HG02852 (cell line): Measurements from ENCODE around the gene GNB4.

Experiments used
- ATAC-seq: cut with Tn5 transposase; IDR thresholded peaks from one replicate; pipeline ENCODE4 v1.9.1; 2021; ENCODE audit warnings: mild to moderate bottlenecking, moderate library complexity; ENCODE audit not compliant: unreplicated experiment

GNB4 gene

GRCh38 chr3:179451265-179452175 lies at the start of gene GNB4:
Gene GNB4, minus strand, starts transcription at chr3:179451470. Its CDS starts 25,270 bp downstream, at chr3:179426200.
- peak; percentile 79 for ATAC-seq

DNA sequence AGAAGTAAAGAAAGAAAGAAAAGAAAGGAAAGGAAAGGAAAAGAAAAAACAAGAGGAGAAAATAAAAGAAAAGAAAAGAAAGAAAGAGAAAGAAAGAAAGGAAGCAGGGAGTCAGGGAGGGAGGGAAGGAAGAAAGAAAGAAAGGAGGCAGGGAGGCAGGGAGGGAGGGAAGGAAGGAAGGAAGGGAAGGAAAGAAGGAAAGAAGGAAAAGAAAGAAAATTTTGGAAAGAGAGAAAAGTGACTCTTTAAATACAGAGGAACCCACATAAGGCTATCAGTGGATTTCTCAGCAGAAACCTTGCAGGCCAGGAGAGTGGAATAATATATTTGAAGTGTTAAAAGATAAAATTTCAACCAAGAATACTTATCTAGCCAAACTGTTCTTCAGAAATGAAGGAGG lies 44.2 kb upstream of the GNB4 start:
- ATAC-seq, result no peak

DNA sequence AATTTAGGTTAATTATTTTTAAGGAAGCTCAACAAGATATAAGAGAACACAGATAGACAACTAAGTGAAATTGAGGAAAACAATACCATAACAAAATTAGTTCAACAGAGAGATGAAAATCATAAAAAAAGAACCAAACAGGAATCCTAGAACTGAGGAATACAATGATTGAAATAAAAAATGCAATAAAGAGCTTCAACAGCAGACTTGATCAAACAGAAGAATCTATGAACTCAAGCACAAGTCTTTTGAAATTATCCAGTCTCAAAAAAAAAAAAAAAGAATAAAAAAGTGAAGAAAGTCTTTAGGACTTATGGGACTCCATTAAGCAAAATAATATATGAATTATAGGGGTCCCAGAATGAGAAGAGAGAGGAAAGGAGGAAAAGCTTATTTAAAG lies 42.0 kb upstream of the GNB4 start:
- ATAC-seq, result no peak

DNA sequence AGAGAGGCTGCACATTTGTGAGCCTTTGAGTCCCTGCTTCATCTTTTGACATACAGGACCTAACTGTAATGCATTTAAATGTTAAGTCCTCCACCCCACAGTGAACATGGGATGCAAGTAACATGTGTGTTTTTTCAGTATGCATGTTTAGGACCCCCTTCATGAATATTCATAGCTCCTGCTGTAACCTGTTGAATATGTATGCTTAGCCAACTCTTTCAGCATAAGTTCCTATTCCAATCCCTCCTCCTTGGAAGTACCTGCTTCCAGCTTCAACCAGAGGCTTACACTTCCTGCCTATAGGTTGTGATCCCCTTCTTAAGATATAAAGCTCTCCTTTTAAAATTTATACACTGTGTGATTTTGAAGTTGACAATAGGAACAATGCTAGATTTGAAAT lies 36.9 kb upstream of the GNB4 start:
- ATAC-seq, result no peak

GRCh38 chr3:179486806-179487205 lies 35.5 kb upstream of the GNB4 start:
- no peak for ATAC-seq

DNA sequence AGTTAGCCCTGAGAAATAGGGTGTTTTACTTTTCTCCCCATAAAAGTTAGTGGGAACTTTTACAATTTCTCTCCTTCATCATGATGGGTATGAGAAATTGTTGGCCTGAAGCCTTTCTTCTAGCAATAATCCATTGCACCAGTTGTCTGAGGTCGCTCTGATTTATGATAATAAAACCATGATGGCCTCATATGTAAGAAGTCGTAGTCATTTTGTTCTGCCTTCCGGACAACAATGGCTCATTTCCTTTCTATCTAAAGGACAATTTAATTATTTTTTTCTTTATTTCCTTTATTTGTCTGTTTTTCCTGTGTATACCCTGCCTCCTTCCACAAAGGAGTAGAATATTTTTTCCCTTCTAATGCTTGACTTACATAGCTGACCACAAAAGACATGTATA lies 31.6 kb upstream of the GNB4 start:
- ATAC-seq, result no peak

DNA sequence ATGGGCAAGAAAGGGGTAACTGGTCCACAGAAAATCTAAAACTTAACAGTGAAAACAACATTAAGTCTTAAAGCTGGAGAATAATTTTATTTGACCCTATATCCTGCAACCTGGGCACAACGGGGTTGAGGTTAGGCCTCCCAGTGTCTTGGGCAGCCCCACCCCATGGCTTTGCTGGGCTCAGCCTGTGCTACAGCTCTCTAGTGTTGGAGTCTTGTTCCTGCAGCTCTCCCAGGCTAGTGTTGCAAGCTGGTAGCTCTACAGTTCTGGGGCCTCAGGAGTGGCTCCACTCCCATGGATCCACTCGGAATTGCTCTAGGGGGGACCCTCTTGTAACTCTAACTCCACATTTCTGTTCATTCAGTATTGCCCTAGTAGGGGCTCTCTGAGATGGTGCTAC lies 24.9 kb upstream of the GNB4 start:
- ATAC-seq, result no peak

GRCh38 chr3:179474480-179474879 lies 23.2 kb upstream of the GNB4 start:
- no peak for ATAC-seq

DNA sequence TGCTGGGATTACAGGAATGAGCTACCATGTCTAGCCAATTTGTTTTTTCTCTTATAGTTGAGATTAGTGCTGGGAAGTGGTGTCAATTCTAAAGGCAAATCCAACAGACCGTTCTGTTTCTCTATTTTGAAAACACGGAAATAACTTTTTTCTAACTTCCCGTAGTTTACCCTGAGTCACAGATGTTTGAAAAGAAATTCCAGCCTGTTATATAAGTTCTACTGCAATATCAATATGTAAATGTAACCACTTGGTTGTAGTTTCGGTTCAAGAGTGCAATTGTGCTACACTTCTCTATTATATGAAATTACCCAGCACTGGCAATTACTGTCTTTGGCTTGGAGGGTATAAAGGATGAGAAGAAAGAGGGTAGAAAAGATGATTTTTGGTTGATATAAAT lies 22.3 kb upstream of the GNB4 start:
- peak; percentile 47 for ATAC-seq

GRCh38 chr3:179464323-179465092 lies 13.2 kb upstream of the GNB4 start:
- peak; percentile 82 for ATAC-seq

DNA sequence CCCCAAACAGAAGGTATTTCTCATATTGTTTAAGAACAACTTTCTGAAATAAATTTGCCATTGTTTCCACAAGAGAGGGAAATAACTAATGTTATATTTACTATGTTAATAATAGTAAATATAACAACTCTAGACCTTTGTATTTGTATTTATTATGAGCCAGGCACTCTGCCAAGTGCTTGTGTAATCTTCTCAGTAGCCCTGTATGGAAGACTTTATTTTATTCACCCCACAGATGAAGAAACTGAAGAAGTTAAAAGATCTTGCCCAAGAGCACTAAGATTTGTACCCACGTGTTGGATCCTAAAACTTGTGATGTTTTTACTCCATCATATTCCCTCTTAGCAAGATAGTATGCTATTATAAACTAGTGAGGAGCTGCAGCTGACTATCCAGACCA lies 12.0 kb upstream of the GNB4 start:
- ATAC-seq, result no peak

- ATAC-seq, result no peak
These were observed 9.0 kb upstream of the GNB4 start for GRCh38 chr3:179460260-179460659.

DNA sequence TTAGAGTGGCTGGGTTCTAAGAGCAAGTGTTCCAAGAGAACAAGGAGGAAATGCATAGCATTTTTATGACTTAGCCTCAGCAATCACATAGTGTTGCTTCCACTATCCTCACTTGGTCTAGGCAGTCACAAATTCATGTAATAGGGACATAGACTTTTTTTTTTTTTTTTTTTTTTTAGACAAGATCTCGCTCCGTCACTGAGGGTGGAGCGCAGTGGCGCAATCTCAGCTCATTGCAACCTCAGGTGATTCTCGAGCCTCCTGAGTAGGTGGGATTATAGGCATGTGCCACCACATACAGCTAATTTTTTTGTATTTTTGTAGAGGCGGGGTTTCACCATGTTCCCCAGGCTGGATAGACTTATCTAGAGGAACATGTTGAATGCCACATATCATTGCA lies 4.7 kb upstream of the GNB4 start:
- no peak for ATAC-seq

GRCh38 chr3:179454887-179455286 lies 3.6 kb upstream of the GNB4 start:
- ATAC-seq, result no peak

GRCh38 chr3:179453967-179454366 lies 2.7 kb upstream of the GNB4 start:
- ATAC-seq, result no peak

DNA sequence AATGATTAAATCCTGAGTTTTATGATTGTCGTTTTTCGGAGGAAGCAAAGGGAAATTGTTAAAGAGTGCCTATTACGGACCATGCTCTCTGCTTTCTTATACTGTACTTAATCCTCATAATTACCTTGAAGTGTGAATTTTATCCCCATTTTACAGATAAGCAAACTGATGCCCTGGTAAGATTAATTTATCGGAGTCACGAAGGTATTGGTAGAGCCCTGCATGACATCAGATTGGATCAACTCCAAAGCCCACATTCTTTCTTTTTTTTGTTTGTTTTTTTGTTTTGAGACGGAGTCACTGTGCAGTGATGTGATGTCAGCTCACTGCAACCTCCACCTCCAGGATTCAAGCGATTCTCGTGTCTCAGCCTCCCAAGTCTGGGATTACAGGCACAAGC lies 1.6 kb upstream of the GNB4 start:
- ATAC-seq, result no peak

- ATAC-seq, result no peak
These were observed 900 bp upstream of the GNB4 start for GRCh38 chr3:179452176-179452564.

GRCh38 chr3:179450901-179451264 lies 387 bp downstream of the GNB4 start:
- peak; percentile 46 for ATAC-seq

- no peak for ATAC-seq
These were observed 989 bp downstream of the GNB4 start for GRCh38 chr3:179450261-179450701.

DNA sequence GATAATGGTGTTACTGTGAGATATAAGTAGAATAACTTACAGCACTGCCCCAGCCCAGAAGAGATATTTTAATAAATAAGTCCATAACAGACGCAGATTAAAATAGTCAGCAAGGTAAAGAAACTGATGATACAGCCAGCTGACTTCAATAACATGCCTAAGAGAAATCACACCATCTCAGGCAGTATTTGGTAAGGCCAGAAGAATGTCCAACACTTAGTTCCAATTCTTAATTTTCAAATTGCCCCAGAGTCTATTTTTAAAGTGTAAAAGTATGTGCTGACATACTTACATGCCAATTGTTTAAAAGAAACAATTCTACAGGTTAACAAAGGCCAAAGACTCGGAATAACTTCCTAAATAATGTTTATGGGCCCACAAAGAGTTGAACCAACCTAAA lies 1.6 kb downstream of the GNB4 start:
- ATAC-seq, result no peak

GRCh38 chr3:179447251-179447650 lies 4.0 kb downstream of the GNB4 start:
- ATAC-seq, result no peak

GRCh38 chr3:179446501-179446900 lies 4.8 kb downstream of the GNB4 start:
- ATAC-seq, result no peak
